ENCODE results near the gene PXMP2. TPM values are rescaled to one million over a fixed set of nuclear protein-coding genes. Genes with fewer than 3 reads are reported as not detected.

The PXMP2 gene
- total RNA-seq, 1 donor from 2014 or later, result 34.8 TPM

GRCh38 chr12:132664206-132665148, 22.9 kb upstream of the PXMP2 start:
- no peak for DNase-seq (ENCODE audit: low read depth)
- TF ChIP-seq CTCF (IDR thresholded peaks at IDR 0.05; ENCODE audit: insufficient read depth, low read length, poor library complexity, severe bottlenecking), result no peak
- Histone ChIP-seq H3K36me3 (ENCODE audit: control insufficient read depth, insufficient read depth, low read length) (peaks cover 2% of the 10 kb centered on the region), H3K27me3 (ENCODE audit: control insufficient read depth, insufficient read depth, low read length) (no peaks in the 10 kb centered on the region), H3K4me3 (ENCODE audit: low read depth, low read length) (no peak overlapping the region)

- no peak overlapping the region for H3K4me3 ChIP-seq (ENCODE audit: low read depth, low read length)
- TF ChIP-seq CTCF (IDR thresholded peaks at IDR 0.05; ENCODE audit: insufficient read depth, low read length, poor library complexity, severe bottlenecking), result no peak
- no peaks in the 10 kb centered on the region for H3K27me3 ChIP-seq (ENCODE audit: control insufficient read depth, insufficient read depth, low read length)
- H3K36me3 ChIP-seq (ENCODE audit: control insufficient read depth, insufficient read depth, low read length), result peaks cover 2% of the 10 kb centered on the region
- DNase-seq (ENCODE audit: low read depth), result no peak
Measured at GRCh38 chr12:132665149-132665491, 22.3 kb upstream of the PXMP2 start.

GRCh38 chr12:132665794-132666193, 21.6 kb upstream of the PXMP2 start:
- H3K36me3 ChIP-seq (ENCODE audit: control insufficient read depth, insufficient read depth, low read length), result peaks cover 2% of the 10 kb centered on the region
- DNase-seq (ENCODE audit: low read depth), result no peak

GRCh38 chr12:132668191-132669088, 18.9 kb upstream of the PXMP2 start:
- DNase-seq (ENCODE audit: low read depth), result no peak
- TF ChIP-seq CTCF (IDR thresholded peaks at IDR 0.05; ENCODE audit: insufficient read depth, low read length, poor library complexity, severe bottlenecking), result no peak
- peaks cover 2% of the 10 kb centered on the region for H3K36me3 ChIP-seq (ENCODE audit: control insufficient read depth, insufficient read depth, low read length)

More at GRCh38 chr12:132665794-132666193, 21.6 kb upstream of the PXMP2 start:
- Histone ChIP-seq H3K27me3 (ENCODE audit: control insufficient read depth, insufficient read depth, low read length) (no peaks in the 10 kb centered on the region), H3K4me3 (ENCODE audit: low read depth, low read length) (no peak overlapping the region)
- TF ChIP-seq CTCF (IDR thresholded peaks at IDR 0.05; ENCODE audit: insufficient read depth, low read length, poor library complexity, severe bottlenecking), result no peak

GRCh38 chr12:132669166-132669879, 18.1 kb upstream of the PXMP2 start:
- no peak for DNase-seq (ENCODE audit: low read depth)
- Histone ChIP-seq H3K36me3 (ENCODE audit: control insufficient read depth, insufficient read depth, low read length) (peaks cover 2% of the 10 kb centered on the region), H3K4me3 (ENCODE audit: low read depth, low read length) (no peak overlapping the region), H3K27me3 (ENCODE audit: control insufficient read depth, insufficient read depth, low read length) (no peaks in the 10 kb centered on the region)
- TF ChIP-seq CTCF (IDR thresholded peaks at IDR 0.05; ENCODE audit: insufficient read depth, low read length, poor library complexity, severe bottlenecking), result no peak

More at GRCh38 chr12:132668191-132669088, 18.9 kb upstream of the PXMP2 start:
- Histone ChIP-seq H3K4me3 (ENCODE audit: low read depth, low read length) (no peak overlapping the region), H3K27me3 (ENCODE audit: control insufficient read depth, insufficient read depth, low read length) (no peaks in the 10 kb centered on the region)
